HG02981 (cell line): ENCODE results near the gene TMEM9.

Experiments used
- ATAC-seq: cut with Tn5 transposase; IDR thresholded peaks from one replicate; pipeline ENCODE4 v1.9.1; 2021; ENCODE audit warnings: mild to moderate bottlenecking, moderate library complexity; ENCODE audit not compliant: unreplicated experiment

The TMEM9 gene

DNA sequence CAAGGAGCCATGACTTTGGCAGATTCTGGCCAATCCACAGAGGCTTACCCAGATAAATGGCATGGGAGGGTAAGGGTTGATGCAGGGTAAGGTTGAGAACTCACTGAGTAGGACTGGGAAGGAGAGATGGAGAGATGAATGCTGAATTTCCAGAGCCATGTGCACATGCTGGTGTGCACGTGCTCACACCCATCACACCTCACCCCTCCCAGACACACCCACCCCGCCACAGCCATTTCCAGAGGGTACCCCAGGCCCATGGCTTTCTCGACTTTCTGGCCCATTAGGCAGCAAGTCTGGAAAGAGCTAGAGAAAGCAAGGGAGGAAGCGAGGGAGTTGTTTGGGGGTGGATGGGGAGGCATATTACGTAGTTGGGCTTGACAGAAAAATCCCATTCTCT is 43.7 kb downstream of the TMEM9 start:
- no peak for ATAC-seq

- ATAC-seq = no peak
These were observed 44.1 kb downstream of the TMEM9 start for GRCh38 chr1:201110138-201110537.

- ATAC-seq = no peak
These were observed 44.6 kb downstream of the TMEM9 start for GRCh38 chr1:201109651-201110050.

GRCh38 chr1:201108614-201109013 is 45.7 kb downstream of the TMEM9 start:
- ATAC-seq = no peak

- ATAC-seq = no peak
These were observed 48.6 kb downstream of the TMEM9 start for GRCh38 chr1:201105688-201106087.

DNA sequence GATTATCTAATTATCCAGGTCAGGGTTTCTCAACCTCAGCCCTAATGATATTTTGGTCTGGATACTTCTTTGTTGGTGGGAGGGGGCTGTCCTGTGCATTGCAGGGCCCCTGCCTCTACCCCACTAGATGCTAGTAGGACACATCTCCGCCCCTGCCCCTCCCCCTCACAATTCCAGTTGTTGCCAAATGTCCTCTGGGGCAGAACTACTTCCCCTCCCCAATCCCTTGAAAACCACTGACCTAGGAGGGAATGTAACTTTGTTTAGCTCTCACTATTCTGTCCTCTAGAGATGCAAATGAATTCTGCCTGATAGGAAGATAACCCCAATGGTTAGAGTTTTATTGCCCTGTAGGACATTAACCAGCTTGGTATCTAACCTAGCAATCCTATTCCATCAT is 50.1 kb downstream of the TMEM9 start:
- no peak for ATAC-seq

DNA sequence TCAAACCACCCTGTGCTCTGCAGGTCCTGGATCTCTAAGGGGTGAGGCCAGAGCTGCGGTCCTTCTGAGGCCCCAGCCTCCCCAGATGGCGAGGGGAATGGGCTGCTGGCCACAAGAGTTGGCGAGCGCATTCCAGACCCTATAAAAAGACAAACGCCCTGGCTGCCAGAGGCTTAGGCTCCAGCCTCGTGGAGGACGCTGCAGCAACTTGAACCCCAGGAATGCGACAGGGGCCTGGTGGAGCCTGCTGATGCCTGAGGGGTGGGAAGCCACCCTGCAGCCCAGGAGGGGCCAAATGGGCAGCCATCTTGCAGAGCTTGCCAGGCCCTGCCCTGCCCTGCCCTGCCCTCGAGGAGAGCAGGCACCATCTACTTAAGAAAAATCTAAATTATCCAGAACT is 50.6 kb downstream of the TMEM9 start:
- ATAC-seq = no peak

GRCh38 chr1:201100169-201100930 is 53.9 kb downstream of the TMEM9 start:
- no peak for ATAC-seq

- no peak for ATAC-seq
These were observed 55.1 kb downstream of the TMEM9 start for GRCh38 chr1:201098992-201099677.

DNA sequence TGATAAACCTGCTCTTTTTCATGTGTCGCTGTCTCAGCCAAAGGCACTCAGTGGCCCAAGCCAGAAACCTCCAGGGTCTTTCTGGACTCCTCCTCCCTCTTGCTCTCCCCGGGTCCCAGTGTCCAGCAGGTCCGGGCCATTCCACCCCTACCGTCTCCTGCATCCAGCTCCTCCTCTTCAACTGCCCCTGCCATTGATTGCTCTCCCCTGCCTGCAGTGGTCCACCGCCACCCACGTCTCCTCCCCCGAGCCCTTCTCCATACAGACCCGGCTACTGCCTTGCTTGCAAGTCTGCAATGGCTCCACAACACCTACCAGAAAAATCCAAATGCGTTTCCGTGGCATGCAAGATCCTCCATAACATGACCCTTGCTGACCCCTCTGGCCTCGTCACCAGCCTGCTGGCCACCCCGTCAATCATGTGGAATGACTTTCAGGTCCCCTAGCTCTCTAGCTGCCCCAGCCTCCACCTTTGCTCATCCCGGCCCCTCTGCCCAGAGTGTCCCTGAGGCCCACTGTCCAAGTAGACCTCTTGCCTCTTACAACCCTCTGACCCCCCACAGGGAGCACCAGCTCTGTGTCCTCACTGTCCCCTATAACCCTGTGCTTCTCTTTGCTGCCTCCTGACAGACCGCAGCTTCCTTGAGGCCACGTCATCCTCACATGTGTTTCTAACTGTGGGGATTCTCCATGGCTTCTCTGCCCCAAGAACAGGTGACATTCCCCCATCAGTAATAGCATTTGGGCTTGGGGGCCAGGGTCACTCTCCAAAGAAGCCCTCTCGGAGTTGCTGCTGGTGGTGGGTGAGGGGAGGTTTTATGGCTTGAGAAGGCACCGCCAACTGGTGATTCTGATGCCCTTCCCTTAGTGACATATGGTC is 57.1 kb downstream of the TMEM9 start:
- no peak for ATAC-seq

DNA sequence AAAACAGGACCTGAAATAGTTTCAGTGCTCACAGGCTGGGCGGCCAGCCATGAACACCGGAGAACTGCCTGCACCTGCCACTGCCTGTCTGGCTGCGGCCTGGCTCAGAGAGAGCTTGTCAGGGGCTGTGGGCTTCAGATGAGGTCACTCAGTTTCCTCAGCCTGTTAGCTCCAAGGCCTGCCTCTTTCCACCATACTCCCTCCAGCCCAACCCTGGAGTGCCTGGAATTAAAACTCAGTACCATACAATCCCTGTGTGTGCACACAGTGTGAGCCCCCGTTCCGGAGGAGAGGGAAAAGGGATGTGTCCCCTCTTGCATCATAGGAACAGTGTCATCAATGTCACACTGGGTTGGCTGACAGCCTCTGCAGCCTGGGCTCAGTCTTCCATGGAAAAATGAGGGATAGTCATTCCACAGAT is 58.2 kb downstream of the TMEM9 start:
- ATAC-seq = no peak

- no peak for ATAC-seq
These were observed 58.7 kb downstream of the TMEM9 start for GRCh38 chr1:201095581-201095980.

GRCh38 chr1:201094832-201095231 is 59.4 kb downstream of the TMEM9 start:
- ATAC-seq = no peak

- no peak for ATAC-seq
These were observed 60.3 kb downstream of the TMEM9 start for GRCh38 chr1:201093962-201094361.

- ATAC-seq = no peak
These were observed 60.7 kb downstream of the TMEM9 start for GRCh38 chr1:201093561-201093960.

GRCh38 chr1:201092738-201093137 is 61.5 kb downstream of the TMEM9 start:
- no peak for ATAC-seq

DNA sequence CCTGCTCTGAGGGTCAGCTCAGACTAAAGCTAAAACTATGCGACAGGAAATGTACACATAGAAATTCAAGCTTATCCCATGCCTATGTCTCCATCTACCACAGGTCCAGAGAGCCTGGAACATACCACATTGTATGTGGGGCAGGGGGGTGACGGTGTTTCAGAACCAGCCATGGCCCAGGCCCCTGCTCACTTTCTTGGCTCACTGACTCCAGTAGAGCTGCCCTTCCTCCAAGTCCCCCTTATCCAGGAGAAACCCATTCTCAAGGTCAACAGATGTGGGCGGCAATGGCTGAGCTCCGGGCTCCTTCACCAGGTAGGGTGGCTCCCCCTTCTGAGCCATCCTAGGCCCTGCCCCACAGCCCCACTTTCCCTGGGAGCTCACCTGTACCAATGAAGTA is 63.0 kb downstream of the TMEM9 start:
- ATAC-seq = no peak

- ATAC-seq = no peak
These were observed 63.7 kb downstream of the TMEM9 start for GRCh38 chr1:201090541-201090940.

GRCh38 chr1:201089596-201089995 is 64.7 kb downstream of the TMEM9 start:
- no peak for ATAC-seq

GRCh38 chr1:201088901-201089525 is 65.3 kb downstream of the TMEM9 start:
- no peak for ATAC-seq

DNA sequence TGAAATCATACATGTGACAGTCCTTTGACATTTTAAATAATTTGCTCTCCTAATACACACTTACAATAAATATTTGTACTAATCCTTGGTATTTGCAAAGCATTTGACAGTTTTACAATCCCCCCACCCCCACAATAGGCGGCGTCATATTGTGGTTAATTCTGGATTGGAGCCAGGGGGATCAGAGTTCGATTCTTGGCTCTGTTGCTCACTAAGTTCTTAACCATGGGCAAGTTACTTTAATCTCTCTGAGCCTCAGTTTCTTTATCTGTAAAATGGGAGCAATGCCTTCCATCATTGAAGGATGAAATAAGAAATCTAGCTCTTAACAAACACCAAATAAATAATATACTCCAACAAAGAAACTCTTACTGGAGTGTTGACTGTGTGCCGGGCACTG is 65.9 kb downstream of the TMEM9 start:
- no peak for ATAC-seq
